HEK293 (cell line): ENCODE results near the gene SAMD11.

ENCODE experiments used
- FEZF1 ChIP-seq: fragments of 450-650 bp; formaldehyde crosslinking; IDR thresholded peaks from 2 replicates; pipeline ENCODE4 v1.5.1; 2016; ENCODE audit warnings: missing biosample characterization, missing genetic modification characterization
- GLIS2 ChIP-seq: fragments of 450-650 bp; formaldehyde crosslinking; IDR thresholded peaks from 2 replicates; pipeline ENCODE4 v1.5.1; 2016; ENCODE audit warnings: missing biosample characterization, missing genetic modification characterization
- IKZF3 ChIP-seq: fragments of 450-650 bp; IDR thresholded peaks from 2 replicates; pipeline ENCODE4 v1.5.0; 2018; ENCODE audit warnings: missing biosample characterization, mild to moderate bottlenecking, missing genetic modification characterization, moderate library complexity
- MYNN ChIP-seq: fragments of 450-650 bp; formaldehyde crosslinking; IDR thresholded peaks from 2 replicates; pipeline ENCODE4 v1.5.1; 2016; ENCODE audit warnings: missing biosample characterization, missing genetic modification characterization, borderline replicate concordance
- SALL2 ChIP-seq: fragments of 450-650 bp; formaldehyde crosslinking; IDR thresholded peaks from 2 replicates; pipeline ENCODE4 v1.5.0; 2017; ENCODE audit warnings: missing biosample characterization, mild to moderate bottlenecking, missing genetic modification characterization, borderline replicate concordance
- SCRT2 ChIP-seq: fragments of 450-650 bp; formaldehyde crosslinking; IDR thresholded peaks from 2 replicates; pipeline ENCODE4 v1.5.1; 2016; ENCODE audit warnings: missing biosample characterization, missing genetic modification characterization
- YY2 ChIP-seq: fragments of 450-650 bp; formaldehyde crosslinking; IDR thresholded peaks from 2 replicates; pipeline ENCODE4 v1.5.1; 2016; ENCODE audit warnings: missing biosample characterization, missing genetic modification characterization
- ZNF169 ChIP-seq: fragments of 450-650 bp; formaldehyde crosslinking; IDR thresholded peaks from 2 replicates; pipeline ENCODE4 v1.5.1; 2016; ENCODE audit warnings: missing biosample characterization, missing genetic modification characterization
- ZNF175 ChIP-seq: fragments of 450-650 bp; formaldehyde crosslinking; IDR thresholded peaks from 2 replicates; pipeline ENCODE4 v1.5.1; 2016; ENCODE audit warnings: missing biosample characterization, missing genetic modification characterization
- ZNF266 ChIP-seq: fragments of 450-650 bp; formaldehyde crosslinking; IDR thresholded peaks from 2 replicates; pipeline ENCODE4 v1.5.1; 2016; ENCODE audit warnings: missing biosample characterization, missing genetic modification characterization, low read depth
- ZNF324 ChIP-seq: fragments of 450-650 bp; formaldehyde crosslinking; IDR thresholded peaks from 2 replicates; pipeline ENCODE4 v1.5.1; 2016; ENCODE audit warnings: missing biosample characterization, missing genetic modification characterization
- ZNF350 ChIP-seq: fragments of 450-650 bp; formaldehyde crosslinking; IDR thresholded peaks from 2 replicates; pipeline ENCODE4 v1.5.0; 2017; ENCODE audit warnings: missing biosample characterization, mild to moderate bottlenecking, missing genetic modification characterization
- ZNF354C ChIP-seq: fragments of 450-650 bp; formaldehyde crosslinking; IDR thresholded peaks from 2 replicates; pipeline ENCODE4 v1.5.1; 2016; ENCODE audit warnings: missing biosample characterization, missing genetic modification characterization, low read depth, borderline replicate concordance
- ZNF37A ChIP-seq: fragments of 450-650 bp; IDR thresholded peaks from 2 replicates; pipeline ENCODE4 v1.5.1; 2018; ENCODE audit warnings: missing biosample characterization, missing genetic modification characterization
- ZNF560 ChIP-seq: fragments of 450-650 bp; formaldehyde crosslinking; IDR thresholded peaks from 2 replicates; pipeline ENCODE4 v1.5.1; 2017; ENCODE audit warnings: missing biosample characterization, missing genetic modification characterization, borderline replicate concordance
- ZNF621 ChIP-seq: fragments of 450-650 bp; formaldehyde crosslinking; IDR thresholded peaks from 2 replicates; pipeline ENCODE4 v1.5.1; 2017; ENCODE audit warnings: missing biosample characterization, missing genetic modification characterization
- ZNF658 ChIP-seq: fragments of 450-650 bp; formaldehyde crosslinking; IDR thresholded peaks from 2 replicates; pipeline ENCODE4; 2016; ENCODE audit warnings: missing biosample characterization, missing genetic modification characterization
- ZSCAN16 ChIP-seq: fragments of 450-650 bp; formaldehyde crosslinking; IDR thresholded peaks from 2 replicates; pipeline ENCODE4 v1.5.1; 2016; ENCODE audit warnings: missing biosample characterization, missing genetic modification characterization
- TF ChIP-seq, protein P1 (sequence below): fragments of 450-650 bp; formaldehyde crosslinking; IDR thresholded peaks from 2 replicates; pipeline ENCODE4 v1.5.1; 2016; ENCODE audit warnings: missing biosample characterization, missing genetic modification characterization
- TF ChIP-seq, protein P2 (sequence below): fragments of 450-650 bp; formaldehyde crosslinking; IDR thresholded peaks from 2 replicates; pipeline ENCODE4 v1.5.1; 2017; ENCODE audit warnings: missing biosample characterization, mild to moderate bottlenecking, missing genetic modification characterization, moderate library complexity
- TF ChIP-seq, protein P3 (sequence below): fragments of 450-650 bp; formaldehyde crosslinking; IDR thresholded peaks from 2 replicates; pipeline ENCODE4 v1.5.1; 2017; ENCODE audit warnings: missing biosample characterization, missing genetic modification characterization
- TF ChIP-seq, protein P4 (sequence below): fragments of 450-650 bp; formaldehyde crosslinking; IDR thresholded peaks from 2 replicates; pipeline ENCODE4 v1.5.1; 2016; ENCODE audit warnings: missing biosample characterization, missing genetic modification characterization
- TF ChIP-seq, protein P5 (sequence below): fragments of 450-650 bp; formaldehyde crosslinking; IDR thresholded peaks from 2 replicates; pipeline ENCODE4 v1.5.1; 2017; ENCODE audit warnings: missing biosample characterization, missing genetic modification characterization
- TF ChIP-seq, protein P6 (sequence below): fragments of 450-650 bp; formaldehyde crosslinking; optimal IDR thresholded peaks from 2 replicates; pipeline ENCODE3; 2016; ENCODE audit warnings: missing biosample characterization, mild to moderate bottlenecking, missing genetic modification characterization
- TF ChIP-seq, protein P7 (sequence below): fragments of 450-650 bp; formaldehyde crosslinking; IDR thresholded peaks from 2 replicates; pipeline ENCODE4 v1.5.1; 2016; ENCODE audit warnings: missing biosample characterization, missing genetic modification characterization, borderline replicate concordance

Gene SAMD11

DNA sequence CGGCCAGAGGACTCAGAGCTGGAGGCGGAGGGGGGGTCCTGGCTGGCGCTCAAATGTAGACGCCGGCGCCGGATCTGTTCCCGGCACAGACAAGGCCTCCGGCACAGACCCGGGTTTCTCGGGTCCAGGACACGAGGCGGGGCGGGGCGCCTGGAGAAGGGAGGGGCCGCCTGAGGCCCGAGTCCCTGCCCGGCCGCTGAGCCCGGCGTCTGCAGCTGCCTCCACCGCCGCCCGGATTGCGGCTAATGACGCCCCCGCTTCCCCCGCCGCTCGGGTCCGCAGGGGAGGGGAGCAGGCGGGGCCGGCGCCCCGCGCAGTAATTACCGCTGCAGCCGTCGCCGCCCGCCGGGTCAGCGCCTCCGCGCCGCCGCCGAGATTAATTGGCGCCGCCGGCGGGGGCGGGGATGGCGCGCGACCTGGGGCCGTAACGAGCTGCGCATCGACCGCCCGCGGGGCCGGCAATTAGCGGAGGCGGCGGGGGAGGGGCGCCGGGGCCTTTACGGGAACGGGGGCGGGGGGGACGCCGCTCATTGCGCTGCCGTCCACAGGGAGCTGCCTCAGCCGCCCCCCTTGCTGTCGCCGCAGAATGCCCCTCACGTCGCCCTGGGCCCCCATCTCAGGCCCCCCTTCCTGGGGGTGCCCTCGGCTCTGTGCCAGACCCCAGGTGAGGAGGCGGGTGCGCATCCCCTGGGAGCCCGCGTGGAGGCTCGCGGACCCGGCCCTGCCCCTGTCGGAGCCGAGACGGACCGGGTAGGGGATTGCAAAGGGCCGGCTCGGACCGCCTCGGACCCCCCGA, 18.1 kb downstream of the SAMD11 start (continued):
- TF ChIP-seq ZNF658 (tag by site-specific recombination): no peak
- no peak for TF ChIP-seq MYNN (tag by site-specific recombination)
- TF ChIP-seq ZSCAN16 (tag by site-specific recombination): 0 out of 2 replicates have a peak, but pooled peaks have one; percentile 14
- TF ChIP-seq ZNF37A (tag by site-specific recombination): peak; percentile 73
- TF ChIP-seq ZNF169: no peak
- TF ChIP-seq, protein P1, sequence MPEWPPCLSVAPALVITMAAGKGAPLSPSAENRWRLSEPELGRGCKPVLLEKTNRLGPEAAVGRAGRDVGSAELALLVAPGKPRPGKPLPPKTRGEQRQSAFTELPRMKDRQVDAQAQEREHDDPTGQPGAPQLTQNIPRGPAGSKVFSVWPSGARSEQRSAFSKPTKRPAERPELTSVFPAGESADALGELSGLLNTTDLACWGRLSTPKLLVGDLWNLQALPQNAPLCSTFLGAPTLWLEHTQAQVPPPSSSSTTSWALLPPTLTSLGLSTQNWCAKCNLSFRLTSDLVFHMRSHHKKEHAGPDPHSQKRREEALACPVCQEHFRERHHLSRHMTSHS: 0 out of 2 replicates have a peak, but pooled peaks have one; percentile 40
- TF ChIP-seq, protein P2, sequence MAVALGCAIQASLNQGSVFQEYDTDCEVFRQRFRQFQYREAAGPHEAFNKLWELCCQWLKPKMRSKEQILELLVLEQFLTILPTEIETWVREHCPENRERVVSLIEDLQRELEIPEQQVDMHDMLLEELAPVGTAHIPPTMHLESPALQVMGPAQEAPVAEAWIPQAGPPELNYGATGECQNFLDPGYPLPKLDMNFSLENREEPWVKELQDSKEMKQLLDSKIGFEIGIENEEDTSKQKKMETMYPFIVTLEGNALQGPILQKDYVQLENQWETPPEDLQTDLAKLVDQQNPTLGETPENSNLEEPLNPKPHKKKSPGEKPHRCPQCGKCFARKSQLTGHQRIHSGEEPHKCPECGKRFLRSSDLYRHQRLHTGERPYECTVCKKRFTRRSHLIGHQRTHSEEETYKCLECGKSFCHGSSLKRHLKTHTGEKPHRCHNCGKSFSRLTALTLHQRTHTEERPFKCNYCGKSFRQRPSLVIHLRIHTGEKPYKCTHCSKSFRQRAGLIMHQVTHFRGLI (tag by site-specific recombination): peak; percentile 58; the same call in 1 of the 2 replicates
- TF ChIP-seq GLIS2 (tag by site-specific recombination): peak; percentile 94
- TF ChIP-seq ZNF560 (tag by site-specific recombination): no peak
- TF ChIP-seq, protein P3, sequence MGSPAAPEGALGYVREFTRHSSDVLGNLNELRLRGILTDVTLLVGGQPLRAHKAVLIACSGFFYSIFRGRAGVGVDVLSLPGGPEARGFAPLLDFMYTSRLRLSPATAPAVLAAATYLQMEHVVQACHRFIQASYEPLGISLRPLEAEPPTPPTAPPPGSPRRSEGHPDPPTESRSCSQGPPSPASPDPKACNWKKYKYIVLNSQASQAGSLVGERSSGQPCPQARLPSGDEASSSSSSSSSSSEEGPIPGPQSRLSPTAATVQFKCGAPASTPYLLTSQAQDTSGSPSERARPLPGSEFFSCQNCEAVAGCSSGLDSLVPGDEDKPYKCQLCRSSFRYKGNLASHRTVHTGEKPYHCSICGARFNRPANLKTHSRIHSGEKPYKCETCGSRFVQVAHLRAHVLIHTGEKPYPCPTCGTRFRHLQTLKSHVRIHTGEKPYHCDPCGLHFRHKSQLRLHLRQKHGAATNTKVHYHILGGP: no peak
- TF ChIP-seq ZNF354C: no peak
- peak; percentile 59 for TF ChIP-seq FEZF1 (tag by site-specific recombination)
- no peak for TF ChIP-seq SALL2 (tag by site-specific recombination)
- TF ChIP-seq ZNF175 (tag by site-specific recombination): no peak
- TF ChIP-seq IKZF3: peak; percentile 84
- no peak for TF ChIP-seq SCRT2
- TF ChIP-seq, protein P4, sequence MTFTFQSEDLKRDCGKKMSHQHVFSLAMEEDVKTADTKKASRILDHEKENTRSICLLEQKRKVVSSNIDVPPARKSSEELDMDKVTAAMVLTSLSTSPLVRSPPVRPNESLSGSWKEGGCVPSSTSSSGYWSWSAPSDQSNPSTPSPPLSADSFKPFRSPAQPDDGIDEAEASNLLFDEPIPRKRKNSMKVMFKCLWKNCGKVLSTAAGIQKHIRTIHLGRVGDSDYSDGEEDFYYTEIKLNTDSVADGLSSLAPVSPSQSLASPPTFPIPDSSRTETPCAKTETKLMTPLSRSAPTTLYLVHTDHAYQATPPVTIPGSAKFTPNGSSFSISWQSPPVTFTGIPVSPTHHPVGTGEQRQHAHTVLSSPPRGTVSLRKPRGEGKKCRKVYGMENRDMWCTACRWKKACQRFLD (tag by site-specific recombination): no peak
- TF ChIP-seq, protein P5, sequence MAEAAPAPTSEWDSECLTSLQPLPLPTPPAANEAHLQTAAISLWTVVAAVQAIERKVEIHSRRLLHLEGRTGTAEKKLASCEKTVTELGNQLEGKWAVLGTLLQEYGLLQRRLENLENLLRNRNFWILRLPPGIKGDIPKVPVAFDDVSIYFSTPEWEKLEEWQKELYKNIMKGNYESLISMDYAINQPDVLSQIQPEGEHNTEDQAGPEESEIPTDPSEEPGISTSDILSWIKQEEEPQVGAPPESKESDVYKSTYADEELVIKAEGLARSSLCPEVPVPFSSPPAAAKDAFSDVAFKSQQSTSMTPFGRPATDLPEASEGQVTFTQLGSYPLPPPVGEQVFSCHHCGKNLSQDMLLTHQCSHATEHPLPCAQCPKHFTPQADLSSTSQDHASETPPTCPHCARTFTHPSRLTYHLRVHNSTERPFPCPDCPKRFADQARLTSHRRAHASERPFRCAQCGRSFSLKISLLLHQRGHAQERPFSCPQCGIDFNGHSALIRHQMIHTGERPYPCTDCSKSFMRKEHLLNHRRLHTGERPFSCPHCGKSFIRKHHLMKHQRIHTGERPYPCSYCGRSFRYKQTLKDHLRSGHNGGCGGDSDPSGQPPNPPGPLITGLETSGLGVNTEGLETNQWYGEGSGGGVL (tag by site-specific recombination): peak; percentile 98
- TF ChIP-seq YY2: no peak
- TF ChIP-seq, protein P6, sequence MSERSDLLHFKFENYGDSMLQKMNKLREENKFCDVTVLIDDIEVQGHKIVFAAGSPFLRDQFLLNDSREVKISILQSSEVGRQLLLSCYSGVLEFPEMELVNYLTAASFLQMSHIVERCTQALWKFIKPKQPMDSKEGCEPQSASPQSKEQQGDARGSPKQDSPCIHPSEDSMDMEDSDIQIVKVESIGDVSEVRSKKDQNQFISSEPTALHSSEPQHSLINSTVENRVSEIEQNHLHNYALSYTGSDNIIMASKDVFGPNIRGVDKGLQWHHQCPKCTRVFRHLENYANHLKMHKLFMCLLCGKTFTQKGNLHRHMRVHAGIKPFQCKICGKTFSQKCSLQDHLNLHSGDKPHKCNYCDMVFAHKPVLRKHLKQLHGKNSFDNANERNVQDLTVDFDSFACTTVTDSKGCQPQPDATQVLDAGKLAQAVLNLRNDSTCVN (tag by site-specific recombination): peak; percentile 63
- TF ChIP-seq ZNF350 (tag by site-specific recombination): no peak
- no peak for TF ChIP-seq ZNF266 (tag by site-specific recombination)
- TF ChIP-seq ZNF621 (tag by site-specific recombination): no peak
- TF ChIP-seq, protein P7, sequence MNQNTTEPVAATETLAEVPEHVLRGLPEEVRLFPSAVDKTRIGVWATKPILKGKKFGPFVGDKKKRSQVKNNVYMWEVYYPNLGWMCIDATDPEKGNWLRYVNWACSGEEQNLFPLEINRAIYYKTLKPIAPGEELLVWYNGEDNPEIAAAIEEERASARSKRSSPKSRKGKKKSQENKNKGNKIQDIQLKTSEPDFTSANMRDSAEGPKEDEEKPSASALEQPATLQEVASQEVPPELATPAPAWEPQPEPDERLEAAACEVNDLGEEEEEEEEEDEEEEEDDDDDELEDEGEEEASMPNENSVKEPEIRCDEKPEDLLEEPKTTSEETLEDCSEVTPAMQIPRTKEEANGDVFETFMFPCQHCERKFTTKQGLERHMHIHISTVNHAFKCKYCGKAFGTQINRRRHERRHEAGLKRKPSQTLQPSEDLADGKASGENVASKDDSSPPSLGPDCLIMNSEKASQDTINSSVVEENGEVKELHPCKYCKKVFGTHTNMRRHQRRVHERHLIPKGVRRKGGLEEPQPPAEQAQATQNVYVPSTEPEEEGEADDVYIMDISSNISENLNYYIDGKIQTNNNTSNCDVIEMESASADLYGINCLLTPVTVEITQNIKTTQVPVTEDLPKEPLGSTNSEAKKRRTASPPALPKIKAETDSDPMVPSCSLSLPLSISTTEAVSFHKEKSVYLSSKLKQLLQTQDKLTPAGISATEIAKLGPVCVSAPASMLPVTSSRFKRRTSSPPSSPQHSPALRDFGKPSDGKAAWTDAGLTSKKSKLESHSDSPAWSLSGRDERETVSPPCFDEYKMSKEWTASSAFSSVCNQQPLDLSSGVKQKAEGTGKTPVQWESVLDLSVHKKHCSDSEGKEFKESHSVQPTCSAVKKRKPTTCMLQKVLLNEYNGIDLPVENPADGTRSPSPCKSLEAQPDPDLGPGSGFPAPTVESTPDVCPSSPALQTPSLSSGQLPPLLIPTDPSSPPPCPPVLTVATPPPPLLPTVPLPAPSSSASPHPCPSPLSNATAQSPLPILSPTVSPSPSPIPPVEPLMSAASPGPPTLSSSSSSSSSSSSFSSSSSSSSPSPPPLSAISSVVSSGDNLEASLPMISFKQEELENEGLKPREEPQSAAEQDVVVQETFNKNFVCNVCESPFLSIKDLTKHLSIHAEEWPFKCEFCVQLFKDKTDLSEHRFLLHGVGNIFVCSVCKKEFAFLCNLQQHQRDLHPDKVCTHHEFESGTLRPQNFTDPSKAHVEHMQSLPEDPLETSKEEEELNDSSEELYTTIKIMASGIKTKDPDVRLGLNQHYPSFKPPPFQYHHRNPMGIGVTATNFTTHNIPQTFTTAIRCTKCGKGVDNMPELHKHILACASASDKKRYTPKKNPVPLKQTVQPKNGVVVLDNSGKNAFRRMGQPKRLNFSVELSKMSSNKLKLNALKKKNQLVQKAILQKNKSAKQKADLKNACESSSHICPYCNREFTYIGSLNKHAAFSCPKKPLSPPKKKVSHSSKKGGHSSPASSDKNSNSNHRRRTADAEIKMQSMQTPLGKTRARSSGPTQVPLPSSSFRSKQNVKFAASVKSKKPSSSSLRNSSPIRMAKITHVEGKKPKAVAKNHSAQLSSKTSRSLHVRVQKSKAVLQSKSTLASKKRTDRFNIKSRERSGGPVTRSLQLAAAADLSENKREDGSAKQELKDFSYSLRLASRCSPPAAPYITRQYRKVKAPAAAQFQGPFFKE: no peak
- no peak; the same call in 1 of the 2 replicates for TF ChIP-seq ZNF324 (tag by site-specific recombination)
